Chondrocyte (in vitro differentiated cells): Measurements from ENCODE around the gene SSR4. TPM values are rescaled to one million over a fixed set of nuclear protein-coding genes. Genes with fewer than 3 reads are reported as not detected.
A peak's percentile ranks its signal among the peaks of the same experiment; 100 is the strongest.

ENCODE experiments used
- DNase-seq: peaks from one replicate; pipeline ENCODE4 v3.0.0; 2021; ENCODE audit warnings: mixed read lengths, low spot score
- H3K27ac Mint-ChIP-seq: one replicate; pipeline ENCODE4 v1.8.0; 2021; ENCODE audit warnings: mild to moderate bottlenecking, moderate library complexity, mixed read lengths; ENCODE audit not compliant: unreplicated experiment
- H3K27me3 Mint-ChIP-seq: 2 replicates; pipeline ENCODE4 v1.8.0; 2021; ENCODE audit warnings: low read depth, mixed read lengths
- H3K36me3 Mint-ChIP-seq: 2 replicates; pipeline ENCODE4 v1.8.0; 2021; ENCODE audit warnings: low read depth, mixed read lengths
- H3K4me1 Mint-ChIP-seq: 2 replicates; pipeline ENCODE4 v1.8.0; 2021; ENCODE audit warnings: low read depth, mild to moderate bottlenecking, mixed read lengths
- H3K4me3 Mint-ChIP-seq: one replicate; pipeline ENCODE4 v1.8.0; 2021; ENCODE audit warnings: mild to moderate bottlenecking, moderate library complexity, mixed read lengths; ENCODE audit not compliant: unreplicated experiment
- H3K9me3 Mint-ChIP-seq: 2 replicates; pipeline ENCODE4 v1.8.0; 2021; ENCODE audit warnings: low read depth, mixed read lengths
- total RNA-seq: library from RNA; stranded (reverse); gene quantifications from 3 replicates; pipeline ENCODE4 v1.2.1, GENCODE V29; 2021
- TF ChIP-seq, protein P1 (sequence below): fragments of 200-600 bp; sonication (generic); IDR thresholded peaks from 2 replicates; pipeline ENCODE4 v1.5.0; 2021; ENCODE audit warnings: antibody characterized with exemption, mild to moderate bottlenecking, moderate library complexity

SSR4 gene
- total RNA-seq, 1 donor from 2014 or later: 245 TPM

DNA sequence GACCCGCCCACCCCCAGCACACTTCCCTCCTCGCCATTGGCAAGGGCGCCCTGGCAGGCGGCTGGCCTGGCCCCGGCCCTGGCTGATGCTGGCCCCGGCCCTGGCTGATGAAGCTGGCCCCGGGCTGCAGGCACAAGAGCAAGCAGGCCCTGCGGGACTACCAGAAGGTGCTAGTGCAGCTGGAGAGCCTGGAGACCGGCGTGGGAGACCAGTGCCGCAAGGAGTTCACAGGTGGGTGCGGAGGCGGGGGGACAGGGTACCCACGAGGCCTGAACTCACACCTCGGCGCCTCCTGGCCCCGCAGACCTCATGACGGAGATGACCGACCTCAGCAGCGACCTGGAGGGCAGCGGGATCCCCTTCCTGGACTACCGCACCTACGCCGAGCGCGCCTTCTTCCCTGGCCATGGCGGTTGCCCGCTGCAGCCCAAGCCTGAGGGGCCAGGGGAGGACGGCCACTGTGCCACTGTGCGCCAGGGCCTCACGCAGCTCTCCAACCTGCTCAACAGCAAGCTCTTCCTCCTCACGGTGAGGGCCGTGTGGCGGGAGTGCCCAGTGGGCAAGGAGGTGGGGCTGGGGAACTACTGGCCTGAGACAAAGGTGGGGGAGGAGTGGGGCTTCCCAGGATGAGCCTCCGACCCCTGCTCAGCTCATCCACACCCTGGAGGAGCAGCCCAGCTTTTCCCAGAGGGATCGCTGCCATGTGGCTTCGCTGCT is 19.7 kb upstream of the SSR4 start:
- H3K27ac Mint-ChIP-seq: no peak overlapping the region
- H3K36me3 Mint-ChIP-seq: peaks cover 2% of the 10 kb centered on the region
- TF ChIP-seq, protein P1, sequence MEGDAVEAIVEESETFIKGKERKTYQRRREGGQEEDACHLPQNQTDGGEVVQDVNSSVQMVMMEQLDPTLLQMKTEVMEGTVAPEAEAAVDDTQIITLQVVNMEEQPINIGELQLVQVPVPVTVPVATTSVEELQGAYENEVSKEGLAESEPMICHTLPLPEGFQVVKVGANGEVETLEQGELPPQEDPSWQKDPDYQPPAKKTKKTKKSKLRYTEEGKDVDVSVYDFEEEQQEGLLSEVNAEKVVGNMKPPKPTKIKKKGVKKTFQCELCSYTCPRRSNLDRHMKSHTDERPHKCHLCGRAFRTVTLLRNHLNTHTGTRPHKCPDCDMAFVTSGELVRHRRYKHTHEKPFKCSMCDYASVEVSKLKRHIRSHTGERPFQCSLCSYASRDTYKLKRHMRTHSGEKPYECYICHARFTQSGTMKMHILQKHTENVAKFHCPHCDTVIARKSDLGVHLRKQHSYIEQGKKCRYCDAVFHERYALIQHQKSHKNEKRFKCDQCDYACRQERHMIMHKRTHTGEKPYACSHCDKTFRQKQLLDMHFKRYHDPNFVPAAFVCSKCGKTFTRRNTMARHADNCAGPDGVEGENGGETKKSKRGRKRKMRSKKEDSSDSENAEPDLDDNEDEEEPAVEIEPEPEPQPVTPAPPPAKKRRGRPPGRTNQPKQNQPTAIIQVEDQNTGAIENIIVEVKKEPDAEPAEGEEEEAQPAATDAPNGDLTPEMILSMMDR: no peak
- no peaks in the 10 kb centered on the region for H3K9me3 Mint-ChIP-seq
- no peaks in the 10 kb centered on the region for H3K4me1 Mint-ChIP-seq
- H3K27me3 Mint-ChIP-seq: no peaks in the 10 kb centered on the region
- no peak overlapping the region for H3K4me3 Mint-ChIP-seq
- peak; percentile 91 for DNase-seq

DNA sequence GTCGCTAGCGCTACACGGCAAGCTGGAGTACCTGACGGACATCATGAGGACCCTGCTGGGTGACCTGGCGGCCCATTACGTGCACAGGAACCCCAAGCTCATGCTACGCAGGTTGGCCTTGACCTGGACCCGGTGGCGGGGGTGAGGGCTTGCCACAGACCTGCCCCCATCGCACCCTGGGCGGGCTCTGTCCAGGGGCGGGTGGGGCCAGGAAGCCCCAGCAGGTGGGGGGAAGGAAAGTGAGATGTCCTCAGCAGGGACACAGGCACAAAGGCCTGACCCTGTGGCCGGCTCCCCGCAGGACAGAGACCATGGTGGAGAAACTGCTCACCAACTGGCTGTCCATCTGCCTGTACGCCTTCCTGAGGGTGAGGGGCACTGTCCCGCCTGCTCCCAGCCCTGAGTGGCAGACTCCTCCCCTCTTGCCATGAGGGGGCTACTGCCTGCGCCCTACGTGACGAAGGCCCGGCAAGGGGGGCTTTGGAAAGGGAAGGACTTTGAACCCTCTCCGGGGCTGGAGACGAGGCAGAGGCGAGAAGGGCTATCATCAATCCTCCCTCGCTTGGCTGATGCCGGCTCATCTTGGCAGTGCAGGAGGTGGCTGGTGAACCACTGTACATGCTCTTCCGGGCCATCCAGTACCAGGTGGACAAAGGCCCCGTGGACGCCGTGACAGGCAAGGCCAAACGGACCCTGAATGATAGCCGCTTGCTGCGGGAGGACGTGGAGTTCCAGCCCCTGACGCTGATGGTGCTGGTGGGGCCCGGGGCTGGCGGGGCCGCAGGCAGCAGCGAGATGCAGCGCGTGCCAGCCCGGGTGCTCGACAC is 19.0 kb upstream of the SSR4 start:
- Mint-ChIP-seq H3K27me3 (no peaks in the 10 kb centered on the region), H3K9me3 (no peaks in the 10 kb centered on the region), H3K27ac (no peak overlapping the region), H3K4me3 (no peak overlapping the region), H3K36me3 (no peaks in the 10 kb centered on the region), H3K4me1 (no peaks in the 10 kb centered on the region)
- peak; percentile 85 for DNase-seq
- TF ChIP-seq, protein P1: no peak

DNA sequence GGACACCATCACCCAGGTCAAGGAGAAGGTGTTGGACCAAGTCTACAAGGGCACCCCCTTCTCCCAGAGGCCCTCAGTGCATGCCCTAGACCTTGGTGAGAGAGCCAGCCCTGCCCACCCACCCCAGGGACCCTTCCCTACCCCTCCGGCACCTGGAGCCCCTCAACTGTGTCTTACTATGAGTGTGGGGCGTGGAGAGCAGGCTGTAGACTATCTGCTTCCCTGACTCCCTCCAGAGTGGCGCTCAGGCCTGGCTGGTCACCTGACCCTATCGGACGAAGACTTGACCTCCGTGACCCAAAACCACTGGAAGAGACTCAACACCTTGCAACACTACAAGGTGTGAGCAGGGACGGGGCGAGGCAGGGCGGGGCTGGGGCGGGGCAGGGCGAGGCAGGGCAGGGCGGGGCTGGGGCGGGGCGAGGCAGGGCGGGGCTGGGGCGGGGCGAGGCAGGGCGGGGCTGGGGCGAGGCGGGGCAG is 18.3 kb upstream of the SSR4 start:
- no peak for DNase-seq
- TF ChIP-seq, protein P1: no peak
- Mint-ChIP-seq H3K9me3 (no peaks in the 10 kb centered on the region), H3K27me3 (no peaks in the 10 kb centered on the region), H3K27ac (no peak overlapping the region), H3K4me1 (no peaks in the 10 kb centered on the region), H3K36me3 (no peaks in the 10 kb centered on the region), H3K4me3 (no peak overlapping the region)

DNA sequence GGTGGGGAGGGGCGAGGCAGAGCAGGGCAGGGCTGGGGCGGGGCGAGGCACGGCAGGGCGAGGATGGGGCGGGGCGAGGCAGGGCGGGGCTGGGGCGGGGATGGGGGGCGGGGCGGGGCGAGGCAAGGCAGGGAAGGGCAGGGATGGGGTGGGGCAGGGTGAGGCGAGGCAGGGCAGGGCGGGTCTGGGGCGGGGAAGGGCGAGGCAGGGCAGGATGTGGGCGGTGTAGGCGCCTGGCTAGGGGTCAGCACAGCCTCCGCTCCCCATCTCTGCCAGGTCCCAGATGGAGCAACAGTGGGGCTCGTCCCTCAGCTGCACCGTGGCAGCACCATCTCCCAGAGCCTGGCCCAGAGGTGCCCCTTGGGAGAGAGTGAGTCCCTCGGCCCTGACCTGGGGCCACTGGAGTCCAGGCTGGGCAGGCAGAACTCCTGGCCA is 17.8 kb upstream of the SSR4 start:
- no peaks in the 10 kb centered on the region for H3K27me3 Mint-ChIP-seq
- no peaks in the 10 kb centered on the region for H3K4me1 Mint-ChIP-seq
- H3K9me3 Mint-ChIP-seq: no peaks in the 10 kb centered on the region
- no peak overlapping the region for H3K27ac Mint-ChIP-seq
- DNase-seq: peak; percentile 76
- TF ChIP-seq, protein P1: no peak
- H3K36me3 Mint-ChIP-seq: no peaks in the 10 kb centered on the region
- no peak overlapping the region for H3K4me3 Mint-ChIP-seq

DNA sequence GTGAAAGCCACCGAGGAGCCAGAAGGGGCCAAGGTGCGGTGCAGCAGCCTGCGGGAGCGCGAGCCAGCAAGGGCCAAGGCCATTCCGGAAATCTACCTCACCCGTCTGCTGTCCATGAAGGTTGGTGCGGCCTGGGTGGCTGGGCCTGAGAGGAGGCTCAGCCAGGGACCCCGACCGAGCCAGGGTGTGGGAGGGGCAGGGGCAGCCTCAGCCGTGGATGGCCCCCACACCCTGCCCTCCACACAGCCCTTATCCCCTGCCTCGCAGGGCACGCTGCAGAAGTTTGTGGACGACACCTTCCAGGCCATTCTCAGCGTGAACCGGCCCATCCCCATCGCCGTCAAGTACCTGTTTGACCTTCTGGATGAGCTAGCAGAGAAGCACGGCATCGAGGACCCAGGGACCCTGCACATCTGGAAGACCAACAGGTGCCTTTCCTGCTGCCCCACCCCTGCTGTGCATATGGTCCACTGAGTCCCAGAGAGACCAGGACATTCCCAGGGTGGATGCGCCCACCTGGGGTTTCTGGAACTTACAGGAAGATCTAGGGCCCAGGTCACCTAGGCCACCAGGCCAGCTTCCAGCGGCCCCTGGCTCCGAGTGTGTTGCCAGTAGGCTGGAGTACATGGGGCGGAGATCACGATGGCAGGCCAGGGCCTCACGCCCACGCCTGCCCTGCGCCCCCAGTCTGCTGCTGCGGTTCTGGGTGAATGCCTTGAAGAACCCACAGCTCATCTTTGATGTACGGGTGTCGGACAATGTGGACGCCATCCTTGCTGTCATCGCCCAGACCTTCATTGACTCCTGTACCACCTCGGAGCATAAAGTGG is 17.0 kb upstream of the SSR4 start:
- Mint-ChIP-seq H3K36me3 (no peaks in the 10 kb centered on the region), H3K27ac (no peak overlapping the region), H3K27me3 (no peaks in the 10 kb centered on the region), H3K4me1 (no peaks in the 10 kb centered on the region), H3K4me3 (no peak overlapping the region), H3K9me3 (no peaks in the 10 kb centered on the region)
- peak; percentile 76 for DNase-seq
- TF ChIP-seq, protein P1: no peak
